Aortic smooth muscle cell (primary cell): ENCODE results near the gene CHST6. TPM values are rescaled to one million over a fixed set of nuclear protein-coding genes. Genes with fewer than 3 reads are reported as not detected.

ENCODE experiments used
- total RNA-seq: library from RNA; depleted of rRNA; stranded (reverse); fragments of >200 nt; gene quantifications from 2 replicates; pipeline ENCODE4 v1.2.3, GENCODE V29; 2014

CHST6 gene
- total RNA-seq, result 0.31 and 0.92 TPM in 2 replicates

GRCh38 chr16:75495076-75495674 lies at the start of gene CHST6:
TSS of gene CHST6 (minus strand) at chr16:75495441. CDS start at chr16:75479828, 15,613 bp downstream.

GRCh38 chr16:75535901-75536300 lies 40.7 kb upstream of the CHST6 start, which contains the start of gene CHST5:
TSS of gene CHST5 (minus strand) at chr16:75536108. CDS start at chr16:75530384, 5,724 bp downstream.

GRCh38 chr16:75464122-75464918 lies 30.9 kb downstream of the CHST6 start, which contains the start of gene TMEM170A:
TSS of gene TMEM170A (minus strand) at chr16:75464689. CDS start at chr16:75464600, 89 bp downstream.

GRCh38 chr16:75432828-75433731 lies 62.2 kb downstream of the CHST6 start, which contains the start of gene CFDP1:
TSS of gene CFDP1 (minus strand) at chr16:75433503. CDS start at chr16:75433352, 151 bp downstream.

Other genes starting within 250 kb of the CHST6 start
- 35.9 and 44.1 TPM in 2 replicates for gene BCAR1, start 243.8 kb downstream of the CHST6 start, total RNA-seq
- gene CFDP1, start 61.9 kb downstream of the CHST6 start, total RNA-seq, result 50.1 and 53.6 TPM in 2 replicates
- 9.5 and 11.9 TPM in 2 replicates for gene TMEM170A, start 30.8 kb downstream of the CHST6 start, total RNA-seq
- 0.13 TPM in 1 of 2 replicates, not detected in the other for gene CHST5, start 40.7 kb upstream of the CHST6 start, total RNA-seq
- gene TMEM231, start 60.8 kb upstream of the CHST6 start, total RNA-seq, result 12.0 and 15.5 TPM in 2 replicates
- gene GABARAPL2, start 70.9 kb upstream of the CHST6 start, total RNA-seq, result 38.8 and 52.6 TPM in 2 replicates
- gene ADAT1, start 127.8 kb upstream of the CHST6 start, total RNA-seq, result 35.8 and 57.1 TPM in 2 replicates
- gene KARS1, start 152.2 kb upstream of the CHST6 start, total RNA-seq, result 135 and 143 TPM in 2 replicates
- gene TERF2IP, start 152.3 kb upstream of the CHST6 start, total RNA-seq, result 50.1 and 50.7 TPM in 2 replicates
- gene CPHXL2, start 181.6 kb upstream of the CHST6 start, total RNA-seq, result not detected in 2 replicates
- not detected in 2 replicates for gene DUXB, start 206.0 kb upstream of the CHST6 start, total RNA-seq
- gene CPHXL, start 231.0 kb upstream of the CHST6 start, total RNA-seq, result not detected in 2 replicates